ENCODE results near the gene AMMECR1. TPM values are rescaled to one million over a fixed set of nuclear protein-coding genes. Genes with fewer than 3 reads are reported as not detected.

The AMMECR1 gene
- total RNA-seq, 4 donors from 2014 or later, result 7.4 to 10.0 (median 8.2) TPM

DNA sequence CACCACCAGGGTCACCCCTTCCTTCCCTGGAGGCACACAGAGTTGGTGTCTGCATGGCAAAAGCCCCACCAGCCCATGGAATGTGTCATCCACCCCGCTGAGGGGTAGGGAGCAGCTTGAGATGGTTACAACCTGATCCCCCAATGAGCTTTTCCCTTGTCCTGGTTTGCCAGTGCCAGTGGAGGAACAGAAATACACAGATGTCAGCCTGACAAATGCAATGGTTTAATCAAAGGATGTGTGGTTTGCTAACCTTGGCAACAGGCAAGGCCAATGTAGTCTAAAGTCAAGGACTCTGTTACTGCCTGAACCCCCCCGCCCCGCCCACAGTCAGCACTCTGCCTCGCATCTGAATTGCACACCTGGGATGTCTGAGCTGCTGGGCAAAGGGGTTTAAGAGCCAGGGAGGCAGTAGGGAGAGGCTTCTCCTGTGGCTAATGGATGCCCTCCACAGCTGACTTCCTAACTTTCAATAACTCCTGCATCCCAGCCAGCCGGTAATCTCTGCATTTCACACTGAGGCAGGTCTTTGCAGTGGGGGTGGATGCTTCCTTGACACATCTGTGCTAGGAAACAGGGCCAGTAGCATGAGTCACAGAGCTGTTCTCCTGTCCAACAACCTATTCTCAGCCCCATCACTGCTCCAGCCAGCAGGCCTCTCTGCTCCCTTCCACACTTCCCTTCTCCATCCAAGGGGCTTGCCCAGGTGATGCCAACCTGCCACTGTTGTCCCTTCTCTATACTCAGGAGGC, 137.5 kb downstream of the AMMECR1 start:
- Histone ChIP-seq H3K27me3 (no peaks in the 10 kb centered on the region), H3K9me3 (no peaks in the 10 kb centered on the region), H3K4me3 (no peak overlapping the region), H3K4me1 (no peaks in the 10 kb centered on the region), H3K36me3 (no peaks in the 10 kb centered on the region), H3K27ac (no peak overlapping the region)
- DNase-seq, result no peak
- TF ChIP-seq, protein P1, sequence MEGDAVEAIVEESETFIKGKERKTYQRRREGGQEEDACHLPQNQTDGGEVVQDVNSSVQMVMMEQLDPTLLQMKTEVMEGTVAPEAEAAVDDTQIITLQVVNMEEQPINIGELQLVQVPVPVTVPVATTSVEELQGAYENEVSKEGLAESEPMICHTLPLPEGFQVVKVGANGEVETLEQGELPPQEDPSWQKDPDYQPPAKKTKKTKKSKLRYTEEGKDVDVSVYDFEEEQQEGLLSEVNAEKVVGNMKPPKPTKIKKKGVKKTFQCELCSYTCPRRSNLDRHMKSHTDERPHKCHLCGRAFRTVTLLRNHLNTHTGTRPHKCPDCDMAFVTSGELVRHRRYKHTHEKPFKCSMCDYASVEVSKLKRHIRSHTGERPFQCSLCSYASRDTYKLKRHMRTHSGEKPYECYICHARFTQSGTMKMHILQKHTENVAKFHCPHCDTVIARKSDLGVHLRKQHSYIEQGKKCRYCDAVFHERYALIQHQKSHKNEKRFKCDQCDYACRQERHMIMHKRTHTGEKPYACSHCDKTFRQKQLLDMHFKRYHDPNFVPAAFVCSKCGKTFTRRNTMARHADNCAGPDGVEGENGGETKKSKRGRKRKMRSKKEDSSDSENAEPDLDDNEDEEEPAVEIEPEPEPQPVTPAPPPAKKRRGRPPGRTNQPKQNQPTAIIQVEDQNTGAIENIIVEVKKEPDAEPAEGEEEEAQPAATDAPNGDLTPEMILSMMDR (IDR thresholded peaks at IDR 0.05), result no peak
- no peak for TF ChIP-seq POLR2A (IDR thresholded peaks at IDR 0.05)

DNA sequence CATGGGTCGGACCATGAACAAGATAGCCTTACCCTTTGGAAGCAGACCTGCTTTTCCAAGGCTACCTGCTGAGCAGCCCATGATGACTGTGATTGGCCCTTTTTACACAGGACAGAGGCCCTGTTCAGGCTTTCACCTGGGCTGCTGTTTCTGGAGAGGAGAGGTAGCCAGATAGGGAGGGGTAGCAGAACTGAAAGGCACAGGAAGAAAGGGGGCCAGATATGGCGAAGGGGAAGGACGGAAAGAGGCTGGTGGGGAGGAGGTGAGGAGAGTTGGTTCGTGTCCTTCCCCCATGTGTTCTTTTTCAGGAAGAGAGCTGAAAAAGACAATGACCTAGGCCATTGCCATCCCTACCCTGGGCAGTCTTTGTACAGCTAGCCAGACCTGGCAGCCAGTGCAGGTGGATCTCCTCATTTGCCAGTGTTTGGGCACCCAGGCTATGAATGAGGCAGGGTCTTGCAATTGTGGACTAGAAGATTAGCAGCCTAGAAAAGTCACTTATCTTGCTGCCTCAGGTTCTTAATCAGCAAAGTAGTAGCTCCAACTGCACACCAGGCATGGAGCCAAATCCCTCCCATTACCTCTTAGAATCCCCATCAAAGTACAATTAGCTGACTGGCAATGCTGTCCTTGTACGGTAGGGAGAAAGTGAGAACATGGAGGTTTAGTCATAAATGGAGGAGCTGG, 139.6 kb downstream of the AMMECR1 start:
- Histone ChIP-seq H3K9me3 (no peaks in the 10 kb centered on the region), H3K27ac (no peak overlapping the region), H3K36me3 (no peaks in the 10 kb centered on the region), H3K4me3 (no peak overlapping the region), H3K27me3 (no peaks in the 10 kb centered on the region), H3K4me1 (no peaks in the 10 kb centered on the region)
- DNase-seq, result no peak
- TF ChIP-seq, protein P1 (IDR thresholded peaks at IDR 0.05), result no peak
- no peak for TF ChIP-seq POLR2A (IDR thresholded peaks at IDR 0.05)

DNA sequence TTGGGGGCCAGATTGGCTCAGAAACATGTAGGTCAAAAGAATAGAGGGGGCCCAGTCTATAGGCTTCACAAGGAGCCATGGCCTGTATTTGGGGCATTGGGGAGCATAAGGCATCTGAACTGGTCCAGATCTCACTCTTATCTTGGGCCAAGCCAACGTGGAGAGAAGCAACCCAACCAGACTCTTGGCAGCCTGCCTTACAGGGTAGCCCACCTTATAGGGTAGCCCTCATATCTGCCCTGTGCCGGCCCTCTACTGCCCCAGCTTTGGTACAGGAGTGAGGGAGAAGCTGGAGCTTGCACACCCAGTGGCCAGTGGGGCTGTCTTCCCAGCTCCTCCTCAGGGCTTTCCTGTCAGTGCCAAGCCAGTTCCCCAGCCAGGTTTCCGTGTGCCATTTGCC, 142.2 kb downstream of the AMMECR1 start:
- no peak for TF ChIP-seq POLR2A (IDR thresholded peaks at IDR 0.05)
- TF ChIP-seq, protein P1 (IDR thresholded peaks at IDR 0.05), result no peak
- Histone ChIP-seq H3K4me1 (no peaks in the 10 kb centered on the region), H3K9me3 (no peaks in the 10 kb centered on the region), H3K27ac (no peak overlapping the region), H3K36me3 (no peaks in the 10 kb centered on the region), H3K4me3 (no peak overlapping the region), H3K27me3 (no peaks in the 10 kb centered on the region)
- no peak for DNase-seq

DNA sequence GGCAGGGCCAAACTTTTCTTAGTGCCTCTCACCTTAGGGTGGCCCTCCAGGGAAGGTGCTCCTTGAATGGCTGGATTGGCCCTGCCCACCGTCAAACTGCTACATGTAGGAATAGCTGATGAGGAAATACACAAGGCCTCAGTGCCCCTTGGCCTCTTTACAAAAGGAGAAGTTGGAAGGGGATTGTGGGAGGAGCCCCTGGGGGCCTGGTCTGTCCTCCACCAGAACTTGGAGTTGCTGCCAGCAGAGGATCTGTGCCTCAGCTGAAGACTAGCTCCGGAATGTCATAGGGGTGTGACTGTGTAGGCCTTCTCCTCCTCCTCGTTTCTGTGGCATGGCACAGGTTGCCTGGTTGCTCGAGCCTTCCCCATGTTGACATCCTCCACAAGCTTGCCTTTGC, 142.7 kb downstream of the AMMECR1 start:
- Histone ChIP-seq H3K27me3 (no peaks in the 10 kb centered on the region), H3K4me1 (no peaks in the 10 kb centered on the region), H3K36me3 (no peaks in the 10 kb centered on the region), H3K9me3 (no peaks in the 10 kb centered on the region), H3K27ac (no peak overlapping the region), H3K4me3 (no peak overlapping the region)
- DNase-seq, result no peak
- TF ChIP-seq POLR2A (IDR thresholded peaks at IDR 0.05), result no peak
- TF ChIP-seq, protein P1 (IDR thresholded peaks at IDR 0.05), result no peak

DNA sequence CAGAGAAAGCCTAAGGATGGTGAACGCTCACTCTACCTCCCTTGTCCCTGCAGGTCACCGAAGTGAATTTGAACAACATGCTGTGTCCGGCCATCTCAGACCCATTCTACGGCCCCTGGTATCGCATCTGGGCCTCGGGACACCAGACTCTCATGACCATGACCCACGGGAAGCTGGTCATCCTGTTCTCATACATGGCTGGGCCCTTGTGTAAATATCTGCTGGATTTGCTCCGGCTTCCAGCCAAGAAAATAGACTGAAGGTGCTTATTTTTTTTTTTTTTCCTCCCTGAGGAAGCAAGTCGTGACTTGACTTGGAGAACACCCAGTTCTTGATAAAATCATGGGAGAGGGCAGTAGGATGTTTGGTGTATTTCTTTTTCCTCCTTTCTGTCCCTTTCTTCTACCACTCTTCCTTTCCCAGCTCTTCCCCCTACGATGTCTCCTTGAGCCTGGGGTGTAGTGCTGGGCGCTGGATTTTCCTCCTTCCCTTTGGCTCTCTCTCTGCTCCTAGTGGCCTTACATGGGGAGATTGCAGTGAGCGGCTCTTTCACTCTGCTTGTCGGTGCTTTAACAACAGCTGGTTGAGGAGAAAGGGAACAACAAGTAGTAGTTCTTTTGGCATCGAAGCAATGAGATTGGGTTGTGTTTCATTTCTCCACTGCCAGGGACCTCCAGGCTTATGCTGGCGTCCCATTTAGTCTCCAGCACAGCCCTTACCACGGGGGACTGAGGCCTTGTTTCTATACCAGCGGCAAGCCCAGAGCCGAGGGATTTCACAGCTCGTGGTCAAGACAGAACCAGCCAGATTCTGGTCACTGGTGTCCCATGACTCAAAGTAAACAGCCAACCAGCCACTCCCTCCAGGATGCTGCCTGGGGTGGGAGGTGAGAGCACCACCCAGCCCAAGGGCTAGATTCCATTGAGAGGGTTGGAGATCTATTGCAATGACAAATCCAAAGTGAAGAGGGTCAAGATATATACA, 144.4 kb downstream of the AMMECR1 start:
- Histone ChIP-seq H3K9me3 (no peaks in the 10 kb centered on the region), H3K27ac (no peak overlapping the region), H3K36me3 (no peaks in the 10 kb centered on the region), H3K4me1 (no peaks in the 10 kb centered on the region), H3K27me3 (no peaks in the 10 kb centered on the region), H3K4me3 (no peak overlapping the region)
- no peak for DNase-seq
- no peak for TF ChIP-seq POLR2A (IDR thresholded peaks at IDR 0.05)
- TF ChIP-seq, protein P1 (IDR thresholded peaks at IDR 0.05), result no peak
